HUES64 (cell line): ENCODE results near the gene COA8.

ENCODE experiments used
- H3K27ac ChIP-seq: 2 replicates; pipeline ENCODE4 v1.7.0; 2013; ENCODE audit warnings: low read depth, low read length, inconsistent platforms
- H3K27me3 ChIP-seq: 2 replicates; pipeline ENCODE4 v1.6.1; 2013; ENCODE audit warnings: mild to moderate bottlenecking, low read length; ENCODE audit not compliant: insufficient read depth
- H3K36me3 ChIP-seq: 2 replicates; pipeline ENCODE4 v1.6.1; 2013; ENCODE audit warnings: mild to moderate bottlenecking, low read length; ENCODE audit not compliant: insufficient read depth
- H3K4me1 ChIP-seq: 2 replicates; pipeline ENCODE4 v1.6.1; 2013; ENCODE audit warnings: mild to moderate bottlenecking, low read length, moderate library complexity; ENCODE audit not compliant: insufficient read depth
- H3K4me3 ChIP-seq: 2 replicates; pipeline ENCODE4 v1.5.1; 2013; ENCODE audit warnings: mild to moderate bottlenecking, low read length, moderate library complexity
- H3K9ac ChIP-seq: 2 replicates; pipeline ENCODE4 v1.6.1; 2013; ENCODE audit warnings: mild to moderate bottlenecking, low read depth, low read length
- H3K9me3 ChIP-seq: 2 replicates; pipeline ENCODE4 v1.6.1; 2013; ENCODE audit warnings: low read depth, low read length; ENCODE audit not compliant: insufficient read depth
- WGBS: fragments of 150-250, 120-280 bp; methylation state at CpG from one replicate; pipeline ENCODE4 v1.1.7; 2013; ENCODE audit warnings: missing lambda C conversion rate; 5-methylcytosine and 5-hydroxymethylcytosine counted together

The COA8 gene

GRCh38 chr14:103547455-103547940, 15.3 kb upstream of the COA8 start:
- Histone ChIP-seq H3K27ac (no peak overlapping the region), H3K9me3 (no peaks in the 10 kb centered on the region), H3K4me3 (no peak overlapping the region), H3K36me3 (no peaks in the 10 kb centered on the region), H3K27me3 (no peaks in the 10 kb centered on the region), H3K9ac (no peak overlapping the region), H3K4me1 (peaks cover 13% of the 10 kb centered on the region)
- 90% methylated on average over 11 of the region's 11 CpGs for WGBS

DNA sequence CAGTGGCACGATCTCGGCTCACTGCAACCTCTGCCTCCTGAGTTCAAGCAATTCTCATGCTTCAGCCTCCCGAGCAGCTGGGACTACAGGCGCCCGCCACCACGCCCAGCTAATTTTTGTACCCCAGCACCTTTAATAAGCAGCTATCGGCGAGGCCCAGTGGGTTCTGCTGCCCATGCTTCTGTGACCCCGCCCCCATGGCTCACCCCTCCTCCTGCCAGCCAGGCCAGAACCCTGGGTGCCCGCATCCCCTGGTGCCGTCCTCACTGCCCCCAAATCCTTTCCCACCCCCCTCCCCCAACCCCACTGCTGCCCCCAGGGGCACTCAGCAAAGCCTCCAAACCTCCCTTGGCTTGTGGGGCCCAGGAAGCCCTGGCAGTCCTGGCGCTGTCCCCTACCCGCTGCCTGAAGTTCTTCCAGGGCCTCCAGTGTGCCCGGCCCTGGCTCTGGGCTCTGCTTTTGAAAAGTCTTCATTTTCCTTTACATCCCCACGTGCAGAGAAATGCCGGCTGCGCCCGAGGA, 14.8 kb upstream of the COA8 start:
- H3K27ac ChIP-seq, result no peak overlapping the region
- H3K36me3 ChIP-seq, result no peaks in the 10 kb centered on the region
- no peak overlapping the region for H3K4me3 ChIP-seq
- H3K9ac ChIP-seq, result no peak overlapping the region
- peaks cover 11% of the 10 kb centered on the region for H3K4me1 ChIP-seq
- 87% methylated on average over 18 of the region's 18 CpGs for WGBS
- no peaks in the 10 kb centered on the region for H3K27me3 ChIP-seq
- no peaks in the 10 kb centered on the region for H3K9me3 ChIP-seq

DNA sequence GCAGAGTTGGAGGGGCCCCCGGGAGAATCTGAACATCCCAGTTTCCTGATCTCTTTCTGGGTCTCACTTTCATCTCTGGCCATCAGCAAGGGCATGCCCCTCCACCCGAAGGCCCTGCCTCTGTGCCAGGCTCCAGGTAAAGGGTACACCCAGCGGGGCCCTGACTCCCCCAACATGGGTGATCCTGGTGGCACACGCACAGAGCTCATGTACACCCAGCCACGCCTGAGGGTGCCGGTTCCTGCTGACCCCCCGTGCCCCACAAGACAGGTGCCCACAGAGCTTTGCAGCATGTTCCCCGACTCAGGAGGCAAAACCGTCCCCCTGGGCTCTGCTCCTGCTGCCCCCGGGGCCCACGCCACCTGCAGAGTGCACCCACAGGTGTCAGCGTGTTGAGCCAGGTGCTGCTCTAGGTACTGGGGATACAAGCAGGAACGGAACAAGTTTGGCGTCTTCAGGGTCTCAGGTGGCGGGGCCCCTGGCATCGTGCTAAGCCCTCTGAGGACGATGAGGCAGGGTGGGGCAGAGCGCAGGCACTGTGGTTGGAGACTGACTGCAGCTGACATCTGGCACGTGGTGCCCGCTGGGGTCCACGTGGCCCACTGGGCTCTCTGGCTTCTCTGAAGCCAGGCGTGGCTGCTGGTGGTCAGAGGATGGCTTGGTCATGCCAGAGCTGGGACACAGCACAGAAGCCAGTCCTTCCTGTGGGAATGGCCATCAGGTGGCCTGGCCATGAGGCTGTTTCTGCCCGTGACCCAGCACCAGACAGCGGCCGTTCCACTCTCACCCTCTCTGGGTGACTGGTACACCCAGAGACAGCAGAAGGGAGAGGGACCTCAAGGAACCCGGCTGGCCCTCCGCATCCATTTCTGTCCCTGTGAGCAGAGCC, 14.1 kb upstream of the COA8 start:
- WGBS, result 95% methylated on average over 27 of the region's 27 CpGs
- peaks cover 4% of the 10 kb centered on the region for H3K4me1 ChIP-seq
- H3K36me3 ChIP-seq, result no peaks in the 10 kb centered on the region
- H3K9ac ChIP-seq, result no peak overlapping the region
- no peaks in the 10 kb centered on the region for H3K27me3 ChIP-seq
- H3K27ac ChIP-seq, result no peak overlapping the region
- H3K9me3 ChIP-seq, result no peaks in the 10 kb centered on the region
- H3K4me3 ChIP-seq, result no peak overlapping the region

DNA sequence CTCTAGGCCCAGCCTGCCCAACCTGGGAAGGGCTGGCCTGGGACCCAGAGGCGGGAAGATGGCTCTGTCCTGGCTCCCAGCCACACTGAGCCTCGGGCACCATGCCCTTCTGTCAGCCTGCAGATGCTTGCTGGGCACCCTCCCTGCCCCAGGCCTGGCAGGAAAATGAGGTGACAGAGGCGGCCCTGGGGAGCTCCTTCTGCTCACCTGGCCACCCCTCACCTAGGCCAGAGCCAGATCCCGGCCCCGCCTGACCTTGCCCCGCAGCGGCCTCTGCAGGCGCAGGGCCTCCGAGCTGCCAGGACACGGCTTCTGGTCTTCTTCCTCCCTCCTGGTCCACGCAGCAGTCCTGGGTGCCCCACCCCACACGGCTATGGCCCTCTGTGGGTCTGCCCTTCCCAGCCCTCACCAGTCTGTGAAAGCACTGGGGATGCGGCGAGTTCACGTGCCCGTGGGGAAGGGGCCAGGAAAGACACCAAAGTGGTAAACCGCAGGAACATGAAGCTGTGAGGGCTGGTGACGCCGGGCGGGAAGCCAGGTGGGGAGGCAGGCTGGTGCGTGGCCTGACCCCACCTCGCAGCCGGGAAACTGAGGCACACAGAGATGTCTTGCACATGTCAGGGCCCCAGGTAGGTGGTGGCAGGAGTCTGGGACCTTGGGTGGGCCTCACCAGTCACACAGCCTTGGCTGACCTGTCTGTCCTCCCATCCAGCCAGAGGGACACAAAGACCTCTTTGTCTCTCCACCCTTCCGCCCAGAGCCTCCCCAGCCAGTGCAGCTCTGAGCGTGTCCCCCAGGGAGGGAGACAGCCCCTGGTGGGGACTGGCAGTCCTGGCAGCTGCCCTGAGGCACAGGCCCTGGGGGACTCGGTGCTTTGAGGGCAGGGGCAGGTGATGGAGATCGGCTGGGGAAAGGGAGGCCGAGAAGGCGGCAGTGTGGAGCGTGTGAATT, 13.1 kb upstream of the COA8 start:
- Histone ChIP-seq H3K36me3 (no peaks in the 10 kb centered on the region), H3K9ac (no peak overlapping the region), H3K4me3 (no peak overlapping the region), H3K4me1 (no peaks in the 10 kb centered on the region), H3K27me3 (no peaks in the 10 kb centered on the region), H3K27ac (no peak overlapping the region), H3K9me3 (no peaks in the 10 kb centered on the region)
- 94% methylated on average over 30 of the region's 30 CpGs for whole genome bisulfite sequencing

GRCh38 chr14:103550451-103551337, 12.1 kb upstream of the COA8 start:
- H3K4me3 ChIP-seq, result no peak overlapping the region
- H3K9ac ChIP-seq, result no peak overlapping the region
- no peaks in the 10 kb centered on the region for H3K27me3 ChIP-seq
- H3K4me1 ChIP-seq, result no peaks in the 10 kb centered on the region
- WGBS, result 91% methylated on average over 21 of the region's 22 CpGs
- H3K36me3 ChIP-seq, result no peaks in the 10 kb centered on the region
- H3K9me3 ChIP-seq, result no peaks in the 10 kb centered on the region
- no peak overlapping the region for H3K27ac ChIP-seq

GRCh38 chr14:103551338-103551762, 11.4 kb upstream of the COA8 start:
- Histone ChIP-seq H3K9ac (no peak overlapping the region), H3K27ac (no peak overlapping the region), H3K9me3 (no peaks in the 10 kb centered on the region), H3K36me3 (no peaks in the 10 kb centered on the region), H3K4me3 (no peak overlapping the region), H3K27me3 (no peaks in the 10 kb centered on the region), H3K4me1 (no peaks in the 10 kb centered on the region)
- WGBS, result 91% methylated on average over 17 of the region's 17 CpGs

- 92% methylated on average over 18 of the region's 18 CpGs for WGBS
- Histone ChIP-seq H3K27me3 (no peaks in the 10 kb centered on the region), H3K9ac (no peak overlapping the region), H3K4me3 (no peak overlapping the region), H3K27ac (no peak overlapping the region), H3K36me3 (no peaks in the 10 kb centered on the region), H3K4me1 (no peaks in the 10 kb centered on the region), H3K9me3 (no peaks in the 10 kb centered on the region)
Measured at GRCh38 chr14:103552011-103552845, 10.5 kb upstream of the COA8 start.

- Histone ChIP-seq H3K36me3 (no peaks in the 10 kb centered on the region), H3K4me3 (no peak overlapping the region), H3K4me1 (no peaks in the 10 kb centered on the region), H3K9me3 (no peaks in the 10 kb centered on the region), H3K27ac (no peak overlapping the region), H3K9ac (no peak overlapping the region), H3K27me3 (no peaks in the 10 kb centered on the region)
- 95% methylated on average over 11 of the region's 11 CpGs for WGBS
Measured at GRCh38 chr14:103552846-103553210, 9.9 kb upstream of the COA8 start.

GRCh38 chr14:103555559-103556337, 7.0 kb upstream of the COA8 start:
- 92% methylated on average over 15 of the region's 15 CpGs for WGBS
- no peaks in the 10 kb centered on the region for H3K9me3 ChIP-seq
- peaks cover under 1% of the 10 kb centered on the region; the same call in 1 of the 2 replicates for H3K4me1 ChIP-seq
- H3K27ac ChIP-seq, result no peak overlapping the region
- no peak overlapping the region for H3K9ac ChIP-seq
- H3K27me3 ChIP-seq, result no peaks in the 10 kb centered on the region
- no peak overlapping the region for H3K4me3 ChIP-seq
- H3K36me3 ChIP-seq, result peaks cover 29% of the 10 kb centered on the region
